ENCODE measurements around the gene ZNF460.

- TF ChIP-seq CTCF (IDR thresholded peaks at IDR 0.05) (no peak), POLR2A (IDR thresholded peaks at IDR 0.05) (no peak), POLR2AphosphoS5 (IDR thresholded peaks at IDR 0.05; ENCODE audit: insufficient read depth in 1 of 2, low read depth in 1 of 2) (no peak)
These were observed 39.1 kb upstream of the ZNF460 start for GRCh38 chr19:57241176-57241575.
